Activated CD4-positive, alpha-beta T cell treated with anti-CD3 and anti-CD28 coated beads, Interleukin-2, amount 10 ng/mL, durations not matched to agents 24 days and 14 days (primary cell): ENCODE results near the gene SYNPO. TPM values are rescaled to one million over a fixed set of nuclear protein-coding genes. Genes with fewer than 3 reads are reported as not detected.

Source experiments
- DNase-seq: peaks from one replicate; pipeline ENCODE4 v3.0.0; 2022
- H3K27ac Mint-ChIP-seq: one replicate; pipeline ENCODE4 v1.8.0; 2022; ENCODE audit warnings: mild to moderate bottlenecking, mixed read lengths
- H3K27me3 Mint-ChIP-seq: one replicate; pipeline ENCODE4 v1.8.0; 2022; ENCODE audit warnings: mixed read lengths
- H3K36me3 Mint-ChIP-seq: one replicate; pipeline ENCODE4 v1.8.0; 2022; ENCODE audit warnings: low read depth, mild to moderate bottlenecking, mixed read lengths
- H3K4me1 Mint-ChIP-seq: one replicate; pipeline ENCODE4 v1.8.0; 2021; ENCODE audit warnings: mixed read lengths
- H3K4me3 Mint-ChIP-seq: one replicate; pipeline ENCODE4 v1.8.0; 2022; ENCODE audit warnings: mild to moderate bottlenecking, moderate library complexity, mixed read lengths
- H3K9me3 Mint-ChIP-seq: one replicate; pipeline ENCODE4 v1.8.0; 2021; ENCODE audit warnings: mixed read lengths
- intact Hi-C: fragments of 100-400 bp; cut with micrococcal nuclease; formaldehyde crosslinking; loops from one replicate; pipeline ENCODE4 v1.15.1; 2023
- total RNA-seq: library from RNA; stranded (reverse); gene quantifications from 2 replicates; pipeline ENCODE4 v1.2.3, GENCODE V29; 2022

Gene SYNPO
- total RNA-seq, 1 donor from 2014 or later, result not detected

DNA sequence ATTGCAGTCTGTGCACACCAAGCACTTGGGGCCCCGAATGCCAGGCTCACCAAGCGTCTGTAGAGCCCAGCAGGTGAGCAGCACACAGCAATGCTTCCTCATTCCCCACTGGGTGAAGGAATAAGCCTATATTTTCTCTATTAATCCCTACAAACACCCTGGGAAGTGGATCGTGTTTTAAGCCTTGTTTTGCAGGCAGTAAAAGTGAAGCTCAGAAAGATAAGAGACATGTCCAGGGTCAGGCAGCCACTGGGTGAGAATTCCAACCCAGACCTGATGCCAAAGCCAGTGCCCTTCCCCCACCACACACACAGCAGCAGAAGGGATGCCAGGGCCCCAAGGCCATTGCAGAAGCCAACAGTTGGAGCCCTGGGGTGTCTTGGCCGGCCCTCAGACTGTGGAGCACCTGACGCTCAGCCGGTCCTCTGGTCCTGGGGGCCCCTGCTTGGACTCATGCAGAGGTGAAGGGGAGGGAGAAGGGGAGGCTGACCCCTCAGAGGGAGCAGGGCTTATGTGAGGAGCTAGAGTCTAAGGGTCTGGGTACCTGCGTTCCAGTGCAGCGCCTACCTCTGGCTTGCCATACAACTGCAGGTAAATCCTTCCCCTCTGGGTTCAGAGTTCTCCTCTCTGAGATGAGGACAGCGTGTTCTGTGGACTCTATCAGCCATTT lies 26.3 kb upstream of the SYNPO start:
- Mint-ChIP-seq H3K9me3 (no peaks in the 10 kb centered on the region), H3K4me3 (no peak overlapping the region), H3K27ac (no peak overlapping the region), H3K4me1 (no peaks in the 10 kb centered on the region), H3K27me3 (peaks cover 3% of the 10 kb centered on the region), H3K36me3 (no peaks in the 10 kb centered on the region)
- intact Hi-C loops, result no loop called here
- no peak for DNase-seq

DNA sequence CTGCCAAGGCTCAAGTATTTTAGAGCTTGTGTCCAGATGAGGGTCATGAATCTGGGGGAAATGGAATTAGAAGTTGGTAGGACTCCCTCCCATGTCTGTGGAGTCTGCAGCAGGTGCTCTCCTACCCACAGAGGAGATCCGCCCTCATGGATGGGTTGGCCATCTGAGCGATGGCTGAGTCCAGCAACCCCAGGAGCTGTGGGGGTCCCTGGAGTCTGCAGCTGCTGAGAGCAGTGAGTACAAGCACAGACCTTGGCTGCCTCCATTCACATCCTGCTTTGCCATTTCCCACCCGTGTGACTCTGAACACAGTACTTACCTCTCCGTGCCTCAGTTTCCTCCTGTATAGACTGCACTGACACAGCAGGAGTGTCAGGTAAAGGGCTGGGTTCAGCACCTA lies 25.8 kb upstream of the SYNPO start:
- Mint-ChIP-seq H3K4me1 (no peaks in the 10 kb centered on the region), H3K36me3 (no peaks in the 10 kb centered on the region), H3K9me3 (no peaks in the 10 kb centered on the region), H3K27me3 (peaks cover 3% of the 10 kb centered on the region), H3K4me3 (no peak overlapping the region), H3K27ac (no peak overlapping the region)
- intact Hi-C loops, result no loop called here
- DNase-seq, result no peak

GRCh38 chr5:150615141-150615699 lies 25.2 kb upstream of the SYNPO start:
- Mint-ChIP-seq H3K27ac (no peak overlapping the region), H3K36me3 (no peaks in the 10 kb centered on the region), H3K9me3 (no peaks in the 10 kb centered on the region), H3K4me3 (no peak overlapping the region), H3K27me3 (peaks cover 6% of the 10 kb centered on the region), H3K4me1 (no peaks in the 10 kb centered on the region)
- intact Hi-C loops, result no loop called here
- no peak for DNase-seq

- intact Hi-C loops, result no loop called here
- Mint-ChIP-seq H3K27me3 (peaks cover 9% of the 10 kb centered on the region), H3K4me3 (no peak overlapping the region), H3K36me3 (no peaks in the 10 kb centered on the region), H3K4me1 (no peaks in the 10 kb centered on the region), H3K9me3 (no peaks in the 10 kb centered on the region), H3K27ac (no peak overlapping the region)
- no peak for DNase-seq
Observed at GRCh38 chr5:150616024-150616470, 24.4 kb upstream of the SYNPO start.

GRCh38 chr5:150616506-150616905 lies 24.0 kb upstream of the SYNPO start:
- Mint-ChIP-seq H3K27ac (no peak overlapping the region), H3K4me3 (no peak overlapping the region), H3K4me1 (no peaks in the 10 kb centered on the region), H3K36me3 (no peaks in the 10 kb centered on the region), H3K9me3 (no peaks in the 10 kb centered on the region), H3K27me3 (peaks cover 9% of the 10 kb centered on the region)
- intact Hi-C loops, result no loop called here
- DNase-seq, result no peak

DNA sequence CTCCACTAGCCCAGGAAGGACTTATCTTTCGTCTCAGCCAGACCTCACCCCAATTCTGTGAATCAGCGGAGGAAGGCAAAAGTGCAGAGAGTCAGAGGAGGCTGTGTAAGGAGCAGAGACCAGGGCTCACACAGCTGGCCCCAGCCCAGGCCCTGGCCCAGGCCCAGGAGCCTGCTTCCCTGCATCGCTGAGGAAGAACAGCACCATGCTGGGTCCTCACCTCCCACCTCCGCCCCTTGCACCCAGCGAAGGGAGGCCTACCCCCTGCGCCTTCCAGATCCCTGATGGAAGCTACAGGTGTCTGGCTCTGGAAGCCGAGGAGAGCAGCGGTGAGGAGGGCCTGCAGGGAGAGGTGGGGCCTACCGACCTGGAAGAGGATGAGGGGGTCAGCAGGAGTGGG lies 22.3 kb upstream of the SYNPO start:
- Mint-ChIP-seq H3K4me1 (peaks cover 5% of the 10 kb centered on the region), H3K27ac (no peak overlapping the region), H3K36me3 (no peaks in the 10 kb centered on the region), H3K4me3 (no peak overlapping the region), H3K9me3 (no peaks in the 10 kb centered on the region), H3K27me3 (peaks cover 14% of the 10 kb centered on the region)
- intact Hi-C loops, result no loop called here
- no peak for DNase-seq

DNA sequence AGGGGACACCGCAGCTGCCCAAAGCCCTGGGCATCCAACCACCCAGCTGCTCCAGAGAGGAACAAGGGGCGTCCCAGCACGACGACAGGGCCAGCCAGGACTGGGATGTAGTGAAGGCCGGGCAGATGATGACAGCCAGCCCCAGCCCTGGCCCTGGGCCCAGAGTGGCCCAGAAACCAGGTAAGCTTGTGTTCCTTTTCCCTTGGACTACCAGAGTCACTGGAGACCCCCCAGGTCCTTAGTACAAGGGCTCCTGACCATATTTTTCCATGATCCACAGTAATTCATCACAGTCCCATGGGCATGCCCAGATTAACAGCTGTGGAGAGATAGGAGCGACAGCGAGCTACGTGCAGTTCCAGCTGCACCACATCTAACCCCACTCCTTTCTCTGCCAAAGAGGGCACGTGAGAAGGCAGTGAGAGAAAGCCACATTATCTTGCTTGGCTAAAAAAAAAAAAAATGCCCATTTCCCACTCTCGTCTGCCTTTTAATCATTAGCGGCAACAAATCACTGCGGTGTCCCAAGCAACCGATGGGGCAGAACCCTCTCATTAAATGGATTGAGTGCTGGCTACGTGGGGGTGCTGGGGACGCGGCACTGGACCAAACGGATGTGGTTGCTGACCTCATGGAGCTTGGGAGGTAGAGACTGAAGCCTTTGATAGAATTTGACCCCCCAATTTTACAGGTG lies 21.7 kb upstream of the SYNPO start:
- Mint-ChIP-seq H3K4me3 (no peak overlapping the region), H3K27ac (no peak overlapping the region), H3K27me3 (peaks cover 19% of the 10 kb centered on the region), H3K9me3 (no peaks in the 10 kb centered on the region), H3K36me3 (no peaks in the 10 kb centered on the region), H3K4me1 (peaks cover 10% of the 10 kb centered on the region)
- intact Hi-C loops, result no loop called here
- DNase-seq, result no peak

DNA sequence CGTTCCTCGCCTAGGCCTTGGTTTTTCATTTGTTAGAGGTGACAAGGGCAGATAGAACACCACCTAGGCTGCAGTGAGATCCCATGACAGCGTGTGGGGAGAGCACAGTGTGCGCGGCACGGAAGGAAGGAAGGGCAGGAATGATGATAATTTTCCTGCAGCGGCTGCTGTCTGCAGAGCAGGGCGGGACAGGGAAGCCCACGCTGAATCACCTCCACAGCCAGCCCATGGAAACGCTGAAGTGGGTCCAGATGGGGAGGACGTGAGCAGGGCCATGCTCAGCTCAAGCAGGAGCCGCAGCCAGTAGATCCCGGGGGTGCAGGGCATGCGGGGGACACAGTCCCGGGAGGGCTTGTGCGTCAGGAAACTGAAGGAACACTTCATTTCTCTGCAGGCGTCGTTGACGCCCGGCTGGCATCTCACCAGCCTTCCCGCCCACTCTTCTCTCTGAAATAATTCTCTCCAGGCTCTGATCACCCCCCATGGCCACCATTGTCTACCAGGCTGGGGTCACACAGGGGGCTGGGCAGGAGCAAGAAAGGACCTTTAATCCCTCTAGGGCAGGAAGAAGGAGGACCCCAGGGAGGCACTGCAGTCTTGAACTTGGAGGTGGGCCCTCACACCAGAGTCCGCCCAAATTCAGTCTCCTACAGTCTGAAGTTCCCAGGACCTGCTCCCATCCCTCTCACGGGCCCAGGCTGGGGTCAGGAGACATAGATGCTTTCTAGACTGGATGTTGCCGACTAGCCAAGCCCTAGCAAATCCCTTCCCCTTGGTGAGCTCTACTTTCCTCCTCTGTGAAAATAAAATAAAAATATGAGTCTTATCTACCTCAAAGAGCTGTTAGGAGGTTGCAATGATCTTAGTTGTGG lies 20.9 kb upstream of the SYNPO start:
- H3K4me3 Mint-ChIP-seq, result no peak overlapping the region
- H3K4me1 Mint-ChIP-seq, result peaks cover 16% of the 10 kb centered on the region
- H3K27me3 Mint-ChIP-seq, result peaks cover 26% of the 10 kb centered on the region
- H3K27ac Mint-ChIP-seq, result no peak overlapping the region
- H3K36me3 Mint-ChIP-seq, result no peaks in the 10 kb centered on the region
- no peak for DNase-seq
- intact Hi-C loops, result no loop called here
- H3K9me3 Mint-ChIP-seq, result no peaks in the 10 kb centered on the region

- no peak for DNase-seq
- Mint-ChIP-seq H3K4me1 (peaks cover 16% of the 10 kb centered on the region), H3K4me3 (no peak overlapping the region), H3K27me3 (peaks cover 30% of the 10 kb centered on the region), H3K9me3 (no peaks in the 10 kb centered on the region), H3K36me3 (no peaks in the 10 kb centered on the region), H3K27ac (no peak overlapping the region)
- intact Hi-C loops, result no loop called here
Observed at GRCh38 chr5:150621301-150621700, 19.2 kb upstream of the SYNPO start.

GRCh38 chr5:150622157-150622556 lies 18.3 kb upstream of the SYNPO start:
- intact Hi-C loops, result no loop called here
- no peak overlapping the region for H3K27ac Mint-ChIP-seq
- no peak overlapping the region for H3K4me3 Mint-ChIP-seq
- peaks cover 16% of the 10 kb centered on the region for H3K4me1 Mint-ChIP-seq
- H3K27me3 Mint-ChIP-seq, result peaks cover 33% of the 10 kb centered on the region
- no peaks in the 10 kb centered on the region for H3K36me3 Mint-ChIP-seq
- DNase-seq, result no peak
- no peaks in the 10 kb centered on the region for H3K9me3 Mint-ChIP-seq

GRCh38 chr5:150623152-150623877 lies 17.1 kb upstream of the SYNPO start:
- peak overlapping the region; percentile 43 for H3K27ac Mint-ChIP-seq
- H3K9me3 Mint-ChIP-seq, result no peaks in the 10 kb centered on the region
- peaks cover 38% of the 10 kb centered on the region for H3K27me3 Mint-ChIP-seq
- peaks cover 16% of the 10 kb centered on the region for H3K4me1 Mint-ChIP-seq
- intact Hi-C loops, result no loop called here
- H3K4me3 Mint-ChIP-seq, result peak overlapping the region; percentile 3
- DNase-seq, result no peak
- no peaks in the 10 kb centered on the region for H3K36me3 Mint-ChIP-seq

- peak overlapping the region; percentile 84 for H3K4me3 Mint-ChIP-seq
- no peak for DNase-seq
- peaks cover 39% of the 10 kb centered on the region for H3K27me3 Mint-ChIP-seq
- H3K4me1 Mint-ChIP-seq, result peaks cover 16% of the 10 kb centered on the region
- H3K27ac Mint-ChIP-seq, result no peak overlapping the region
- H3K36me3 Mint-ChIP-seq, result no peaks in the 10 kb centered on the region
- H3K9me3 Mint-ChIP-seq, result no peaks in the 10 kb centered on the region
- intact Hi-C loops, result no loop called here
Observed at GRCh38 chr5:150623878-150624216, 16.6 kb upstream of the SYNPO start.

GRCh38 chr5:150624334-150625163 lies 15.9 kb upstream of the SYNPO start:
- Mint-ChIP-seq H3K4me3 (peak overlapping the region; percentile 84), H3K4me1 (peaks cover 16% of the 10 kb centered on the region), H3K27me3 (peaks cover 39% of the 10 kb centered on the region), H3K36me3 (no peaks in the 10 kb centered on the region), H3K27ac (no peak overlapping the region), H3K9me3 (no peaks in the 10 kb centered on the region)
- intact Hi-C loops, result no loop called here
- DNase-seq, result no peak
